MCF 10A (cell line): ENCODE results near the gene CD48. TPM values are rescaled to one million over a fixed set of nuclear protein-coding genes. Genes with fewer than 3 reads are reported as not detected.

ENCODE experiments used
- BruUV-seq: library from RNA; stranded (reverse); fragments of 400-500 nt; replicated peaks from 2 replicates; lab custom pipeline; 2021; lab: Mats Ljungman, UMichigan
- CTCF ChIA-PET: fragments of 300-600 bp; sonication (Branson Sonifier 250); formaldehyde crosslinking; extraction: SDS; loops from one replicate; lab custom pipeline; 2021; ENCODE audit warnings: antibody characterized with exemption, inconsistent platforms; lab: Yijun Ruan, JAX
- POLR2A ChIA-PET: fragments of 300-600, 350-650 bp; sonication (Branson Sonifier 250); formaldehyde crosslinking; extraction: SDS; loops from one replicate; lab custom pipeline; 2020; ENCODE audit warnings: antibody characterized with exemption, inconsistent platforms; lab: Yijun Ruan, JAX
- DNase-seq: peaks from one replicate; pipeline ENCODE4 v3.0.0-alpha.2; 2018; ENCODE audit not compliant: unreplicated experiment
- H3K27ac Mint-ChIP-seq: one replicate; pipeline ENCODE4 v1.8.0; 2022; ENCODE audit warnings: mild to moderate bottlenecking, low read depth, mixed read lengths; ENCODE audit not compliant: unreplicated experiment
- H3K27me3 Mint-ChIP-seq: one replicate; pipeline ENCODE4 v1.8.0; 2022; ENCODE audit warnings: mixed read lengths; ENCODE audit not compliant: insufficient read depth, unreplicated experiment
- H3K36me3 Mint-ChIP-seq: one replicate; pipeline ENCODE4 v1.8.0; 2022; ENCODE audit warnings: mild to moderate bottlenecking, moderate library complexity, mixed read lengths; ENCODE audit not compliant: insufficient read depth, unreplicated experiment
- H3K4me1 Mint-ChIP-seq: one replicate; pipeline ENCODE4 v1.8.0; 2022; ENCODE audit warnings: mixed read lengths; ENCODE audit not compliant: insufficient read depth, unreplicated experiment
- H3K4me3 Mint-ChIP-seq: one replicate; pipeline ENCODE4 v1.8.0; 2022; ENCODE audit warnings: mild to moderate bottlenecking, moderate library complexity, mixed read lengths; ENCODE audit not compliant: unreplicated experiment
- H3K9me3 Mint-ChIP-seq: one replicate; pipeline ENCODE4 v1.8.0; 2022; ENCODE audit warnings: mixed read lengths; ENCODE audit not compliant: unreplicated experiment
- intact Hi-C: fragments of 100-400 bp; cut with micrococcal nuclease; formaldehyde crosslinking; loops from 2 replicates; pipeline ENCODE4 v1.14.1; 2022
- total RNA-seq: library from RNA; stranded (reverse); gene quantifications from 2 replicates; pipeline ENCODE4 v1.2.3, GENCODE V29; 2022
- TF ChIP-seq, protein P1 (sequence below): fragments of 200-600 bp; IDR thresholded peaks from one replicate; pipeline ENCODE4 v1.8.0; 2022; ENCODE audit warnings: antibody characterized with exemption, mild to moderate bottlenecking; ENCODE audit not compliant: unreplicated experiment

The CD48 gene
- total RNA-seq, 1 experiment from 2014 or later: not detected

GRCh38 chr1:160748181-160748877 lies 36.7 kb upstream of the CD48 start:
- Mint-ChIP-seq H3K27me3 (no peaks in the 10 kb centered on the region), H3K4me1 (peaks cover 12% of the 10 kb centered on the region), H3K36me3 (peaks cover 5% of the 10 kb centered on the region), H3K27ac (no peak overlapping the region), H3K4me3 (no peak overlapping the region), H3K9me3 (no peaks in the 10 kb centered on the region)
- BruUV-seq: no TSS peak
- peak; percentile 70 for DNase-seq
- intact Hi-C loops: loop anchor here (1.0 kb wide), 2 partner anchors 20 to 82 kb away; no protein-coding TSS in a partner anchor
- ChIA-PET POLR2A (interaction anchor here (0.7 to 1.8 kb wide), 4 partner anchors 10 to 967 kb away, joined by 3 to 10 read pairs (median 4); partner anchors contain the start of gene SLAMF7), CTCF (interaction anchor here (0.5 to 4.3 kb wide), 20 partner anchors 9 to 941 kb away, joined by 3 to 22 read pairs (median 3); partner anchors contain the start of genes KLHDC9, PEX19 and SLAMF7)
- TF ChIP-seq, protein P1, sequence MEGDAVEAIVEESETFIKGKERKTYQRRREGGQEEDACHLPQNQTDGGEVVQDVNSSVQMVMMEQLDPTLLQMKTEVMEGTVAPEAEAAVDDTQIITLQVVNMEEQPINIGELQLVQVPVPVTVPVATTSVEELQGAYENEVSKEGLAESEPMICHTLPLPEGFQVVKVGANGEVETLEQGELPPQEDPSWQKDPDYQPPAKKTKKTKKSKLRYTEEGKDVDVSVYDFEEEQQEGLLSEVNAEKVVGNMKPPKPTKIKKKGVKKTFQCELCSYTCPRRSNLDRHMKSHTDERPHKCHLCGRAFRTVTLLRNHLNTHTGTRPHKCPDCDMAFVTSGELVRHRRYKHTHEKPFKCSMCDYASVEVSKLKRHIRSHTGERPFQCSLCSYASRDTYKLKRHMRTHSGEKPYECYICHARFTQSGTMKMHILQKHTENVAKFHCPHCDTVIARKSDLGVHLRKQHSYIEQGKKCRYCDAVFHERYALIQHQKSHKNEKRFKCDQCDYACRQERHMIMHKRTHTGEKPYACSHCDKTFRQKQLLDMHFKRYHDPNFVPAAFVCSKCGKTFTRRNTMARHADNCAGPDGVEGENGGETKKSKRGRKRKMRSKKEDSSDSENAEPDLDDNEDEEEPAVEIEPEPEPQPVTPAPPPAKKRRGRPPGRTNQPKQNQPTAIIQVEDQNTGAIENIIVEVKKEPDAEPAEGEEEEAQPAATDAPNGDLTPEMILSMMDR: peak; percentile 45

DNA sequence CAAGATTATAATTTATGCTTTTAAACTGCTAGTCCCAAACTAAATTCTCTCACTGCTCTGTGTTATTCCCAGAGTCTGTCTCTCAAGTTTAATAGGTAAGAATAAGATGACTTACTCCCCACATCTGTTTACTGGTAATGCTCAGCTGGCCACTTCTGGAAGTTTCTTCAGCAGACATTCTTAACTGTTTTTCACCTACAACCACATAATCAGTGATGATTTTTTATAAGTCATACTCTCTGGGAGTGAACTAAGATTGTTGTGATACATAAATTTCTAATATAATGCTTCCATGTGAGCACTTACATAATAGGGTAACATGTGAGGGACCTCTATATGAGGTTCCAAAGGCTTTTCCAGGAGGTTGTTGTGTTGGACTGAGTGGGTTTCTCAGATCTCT lies 36.1 kb upstream of the CD48 start:
- no peak overlapping the region for H3K4me3 Mint-ChIP-seq
- H3K36me3 Mint-ChIP-seq: peaks cover 11% of the 10 kb centered on the region
- POLR2A ChIA-PET: interaction anchor here (0.7 to 1.8 kb wide), 4 partner anchors 9 to 968 kb away, joined by 3 to 10 read pairs (median 4); no protein-coding TSS in a partner anchor

GRCh38 chr1:160746836-160747500 lies 35.3 kb upstream of the CD48 start:
- DNase-seq: no peak
- Mint-ChIP-seq H3K27me3 (no peaks in the 10 kb centered on the region), H3K4me1 (peaks cover 12% of the 10 kb centered on the region), H3K36me3 (peaks cover 11% of the 10 kb centered on the region), H3K27ac (no peak overlapping the region), H3K9me3 (no peaks in the 10 kb centered on the region), H3K4me3 (no peak overlapping the region)
- TF ChIP-seq, protein P1: no peak
- ChIA-PET POLR2A (interaction anchor here (0.8 kb wide), 1 partner anchor 9 kb away, joined by 5 read pairs; no protein-coding TSS in a partner anchor), CTCF (interaction anchor here (0.8 to 4.3 kb wide), 6 partner anchors 14 to 206 kb away, joined by 3 to 22 read pairs (median 4); no protein-coding TSS in a partner anchor)
- BruUV-seq: no TSS peak
- intact Hi-C loops: no loop called here

More for the DNA sequence above, 36.1 kb upstream of the CD48 start:
- DNase-seq: no peak
- peaks cover 12% of the 10 kb centered on the region for H3K4me1 Mint-ChIP-seq
- no peaks in the 10 kb centered on the region for H3K9me3 Mint-ChIP-seq
- intact Hi-C loops: loop anchor here (1.0 kb wide), 2 partner anchors 21 to 83 kb away; no protein-coding TSS in a partner anchor
- no TSS peak for BruUV-seq
- CTCF ChIA-PET: interaction anchor here (0.6 to 4.3 kb wide), 12 partner anchors 8 to 463 kb away, joined by 3 to 22 read pairs (median 3); partner anchors contain the start of genes KLHDC9, PEX19 and SLAMF7
- TF ChIP-seq, protein P1: no peak
- no peaks in the 10 kb centered on the region for H3K27me3 Mint-ChIP-seq
- H3K27ac Mint-ChIP-seq: no peak overlapping the region

GRCh38 chr1:160745551-160745950 lies 33.9 kb upstream of the CD48 start:
- no TSS peak for BruUV-seq
- TF ChIP-seq, protein P1: no peak
- Mint-ChIP-seq H3K4me3 (no peak overlapping the region), H3K9me3 (no peaks in the 10 kb centered on the region), H3K4me1 (peaks cover 12% of the 10 kb centered on the region), H3K27ac (no peak overlapping the region), H3K27me3 (no peaks in the 10 kb centered on the region), H3K36me3 (peaks cover 11% of the 10 kb centered on the region)
- CTCF ChIA-PET: interaction anchor here (0.5 to 1.8 kb wide), 5 partner anchors 35 to 337 kb away, joined by 3 to 4 read pairs (median 3); partner anchors contain the start of gene ITLN2
- intact Hi-C loops: no loop called here
- DNase-seq: no peak
- POLR2A ChIA-PET: interaction anchor here (0.7 to 1.7 kb wide), 4 partner anchors 11 to 266 kb away, joined by 3 to 7 read pairs (median 4); no protein-coding TSS in a partner anchor
